Neural cell (in vitro differentiated cells): ENCODE measurements around the gene SPRING1. TPM values are rescaled to one million over a fixed set of nuclear protein-coding genes. Genes with fewer than 3 reads are reported as not detected.

ENCODE experiments used
- H2AFZ ChIP-seq: fragments of 200-600, 300-800 bp; sonication (generic), shearing (Covaris generic); 2 replicates; pipeline ENCODE4 v1.6.0; 2014; ENCODE audit warnings: low read depth, mild to moderate bottlenecking, antibody characterized with exemption, low read length, moderate library complexity
- H3F3A ChIP-seq: fragments of 200-600 bp; shearing (Covaris generic); 2 replicates; pipeline ENCODE4 v1.6.1; 2016; ENCODE audit warnings: mild to moderate bottlenecking, moderate library complexity, mixed read lengths, antibody characterized with exemption, low read length; ENCODE audit not compliant: insufficient read depth, poor library complexity, severe bottlenecking
- H3K27ac ChIP-seq: fragments of 200-600, 300-800 bp; sonication (generic), shearing (Covaris generic); 2 replicates; pipeline ENCODE4 v1.5.1; 2014; ENCODE audit warnings: mild to moderate bottlenecking, low read length, moderate library complexity
- H3K27me3 ChIP-seq: fragments of 300-800, 200-600 bp; sonication (generic), shearing (Covaris generic); 2 replicates; pipeline ENCODE4 v1.6.0; 2014; ENCODE audit warnings: mild to moderate bottlenecking, low read depth, low read length, moderate library complexity; ENCODE audit not compliant: insufficient read depth
- H3K36me3 ChIP-seq: fragments of 300-800, 200-600 bp; sonication (generic), shearing (Covaris generic); 2 replicates; pipeline ENCODE4 v1.5.1; 2014; ENCODE audit warnings: mild to moderate bottlenecking, antibody characterized with exemption, low read length, moderate library complexity; ENCODE audit not compliant: insufficient read depth
- H3K4me2 ChIP-seq: fragments of 300-800, 200-600 bp; sonication (generic), shearing (Covaris generic); 2 replicates; pipeline ENCODE4 v1.6.0; 2014; ENCODE audit warnings: mild to moderate bottlenecking, low read length
- H3K4me3 ChIP-seq: fragments of 300-800, 200-600 bp; sonication (generic), shearing (Covaris generic); 2 replicates; pipeline ENCODE4 v1.5.1; 2014; ENCODE audit warnings: mild to moderate bottlenecking, low read length, moderate library complexity
- H3K79me2 ChIP-seq: fragments of 200-600 bp; shearing (Covaris generic); replicated peaks from 2 replicates; pipeline ENCODE4 v1.6.0; 2014; ENCODE audit warnings: mild to moderate bottlenecking, low read length, moderate library complexity; ENCODE audit not compliant: insufficient read depth
- H3K9ac ChIP-seq: fragments of 300-800, 200-600 bp; sonication (generic), shearing (Covaris generic); 2 replicates; pipeline ENCODE4 v1.6.1; 2016; ENCODE audit warnings: mild to moderate bottlenecking, low read length, mixed read lengths
- H3K9me2 ChIP-seq: fragments of 200-600 bp; shearing (Covaris generic); 2 replicates; pipeline ENCODE4 v1.6.1; 2016; ENCODE audit warnings: mild to moderate bottlenecking, low read length, mixed read lengths; ENCODE audit not compliant: insufficient read depth
- H3K9me3 ChIP-seq: fragments of 200-600, 300-800 bp; sonication (generic), shearing (Covaris generic); 2 replicates; pipeline ENCODE4 v1.6.1; 2016; ENCODE audit warnings: mild to moderate bottlenecking, mixed run types, low read length, moderate library complexity, mixed read lengths
- H4K20me1 ChIP-seq: fragments of 200-600 bp; shearing (Covaris generic); 2 replicates; pipeline ENCODE4 v1.6.1; 2016; ENCODE audit warnings: mild to moderate bottlenecking, mixed run types; ENCODE audit not compliant: insufficient read depth
- EP300 ChIP-seq: fragments of 450-650 bp; conservative IDR thresholded peaks from 2 replicates; pipeline ENCODE4 v1.6.1; 2014; ENCODE audit warnings: antibody characterized with exemption, mild to moderate bottlenecking, moderate library complexity; ENCODE audit not compliant: poor library complexity, severe bottlenecking
- EZH2 ChIP-seq: fragments of 200-600, 300-800 bp; shearing (Covaris generic), sonication (generic); IDR thresholded peaks from 2 replicates; pipeline ENCODE4 v1.6.1; 2014; ENCODE audit warnings: antibody characterized with exemption, low read length, borderline replicate concordance, mild to moderate bottlenecking; ENCODE audit not compliant: insufficient read depth, poor library complexity, severe bottlenecking
- MXI1 ChIP-seq: fragments of 450-650 bp; conservative IDR thresholded peaks from 2 replicates; pipeline ENCODE4 v1.6.1; 2014; ENCODE audit warnings: antibody characterized with exemption, mild to moderate bottlenecking; ENCODE audit not compliant: poor library complexity, severe bottlenecking
- POLR2AphosphoS5 ChIP-seq: IDR thresholded peaks from 2 replicates; pipeline ENCODE4 v1.6.1; 2012
- RAD21 ChIP-seq: fragments of 450-650 bp; conservative IDR thresholded peaks from 2 replicates; pipeline ENCODE4 v1.6.1; 2014; ENCODE audit warnings: antibody characterized with exemption, mild to moderate bottlenecking, moderate library complexity
- SMC3 ChIP-seq: fragments of 450-650 bp; conservative IDR thresholded peaks from 2 replicates; pipeline ENCODE4 v1.6.1; 2014; ENCODE audit warnings: antibody characterized with exemption, mild to moderate bottlenecking, moderate library complexity; ENCODE audit not compliant: poor library complexity
- TAF1 ChIP-seq: IDR thresholded peaks from 2 replicates; pipeline ENCODE4 v1.6.1; 2012; ENCODE audit warnings: low read depth
- polyA plus RNA-seq: library from polyadenylated mRNA; depleted of rRNA; stranded (reverse); fragments of >200 nt; gene quantifications from 2 replicates; pipeline ENCODE4 v1.2.3, GENCODE V29; 2014
- TF ChIP-seq, protein P1 (sequence below): IDR thresholded peaks from 2 replicates; pipeline ENCODE4 v1.6.1; 2012; ENCODE audit warnings: borderline replicate concordance
- TF ChIP-seq, protein P2 (sequence below): fragments of 450-650 bp; IDR thresholded peaks from 2 replicates; pipeline ENCODE4 v1.5.1; 2014; ENCODE audit warnings: antibody characterized with exemption, mild to moderate bottlenecking, moderate library complexity; ENCODE audit not compliant: poor library complexity, severe bottlenecking

SPRING1 gene
- polyA plus RNA-seq, 1 donor from 2014 or later = 48.1 TPM

DNA sequence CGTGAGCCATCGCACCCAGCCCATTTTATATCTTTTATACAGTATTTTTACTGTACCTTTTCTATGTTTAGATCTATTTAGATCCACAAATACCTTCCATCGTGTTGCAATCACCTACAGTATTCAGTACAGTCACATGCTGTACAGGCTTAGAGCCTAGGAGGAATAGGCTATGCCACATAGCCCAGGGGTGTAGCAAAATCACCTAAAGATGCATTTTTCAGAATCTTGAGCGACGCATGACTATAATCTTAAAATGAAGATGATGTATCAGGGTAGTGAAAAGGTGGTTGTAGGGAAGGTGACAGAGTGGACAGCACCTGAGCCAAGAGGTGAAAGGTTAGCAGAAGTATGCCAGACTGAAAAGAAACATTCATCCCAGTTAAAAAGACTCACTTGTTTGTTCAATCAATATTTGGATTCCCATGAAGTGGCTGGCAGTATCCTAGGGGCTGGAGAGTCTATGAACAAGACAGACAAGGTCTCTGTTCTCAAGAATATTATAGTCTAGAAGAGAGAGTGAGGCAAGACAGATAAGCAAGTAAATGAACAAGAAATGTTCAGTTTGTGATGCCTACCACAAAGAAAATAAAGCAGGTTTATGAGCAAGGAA is 3.6 kb downstream of the SPRING1 start:
- no peak overlapping the region for H3K9ac ChIP-seq
- H4K20me1 ChIP-seq = no peaks in the 10 kb centered on the region
- peaks cover 22% of the 10 kb centered on the region for H3K79me2 ChIP-seq
- no peak overlapping the region for H3K4me3 ChIP-seq
- H2AFZ ChIP-seq = no peak overlapping the region
- H3K4me2 ChIP-seq = no peak overlapping the region
- H3K9me3 ChIP-seq = no peaks in the 10 kb centered on the region
- no peaks in the 10 kb centered on the region for H3F3A ChIP-seq
- H3K9me2 ChIP-seq = no peaks in the 10 kb centered on the region
- H3K27ac ChIP-seq = no peak overlapping the region
- TF ChIP-seq POLR2AphosphoS5 (no peak), MXI1 (no peak), EP300 (no peak), SMC3 (no peak), EZH2 (no peak), TAF1 (no peak), RAD21 (no peak)
- TF ChIP-seq, protein P1, sequence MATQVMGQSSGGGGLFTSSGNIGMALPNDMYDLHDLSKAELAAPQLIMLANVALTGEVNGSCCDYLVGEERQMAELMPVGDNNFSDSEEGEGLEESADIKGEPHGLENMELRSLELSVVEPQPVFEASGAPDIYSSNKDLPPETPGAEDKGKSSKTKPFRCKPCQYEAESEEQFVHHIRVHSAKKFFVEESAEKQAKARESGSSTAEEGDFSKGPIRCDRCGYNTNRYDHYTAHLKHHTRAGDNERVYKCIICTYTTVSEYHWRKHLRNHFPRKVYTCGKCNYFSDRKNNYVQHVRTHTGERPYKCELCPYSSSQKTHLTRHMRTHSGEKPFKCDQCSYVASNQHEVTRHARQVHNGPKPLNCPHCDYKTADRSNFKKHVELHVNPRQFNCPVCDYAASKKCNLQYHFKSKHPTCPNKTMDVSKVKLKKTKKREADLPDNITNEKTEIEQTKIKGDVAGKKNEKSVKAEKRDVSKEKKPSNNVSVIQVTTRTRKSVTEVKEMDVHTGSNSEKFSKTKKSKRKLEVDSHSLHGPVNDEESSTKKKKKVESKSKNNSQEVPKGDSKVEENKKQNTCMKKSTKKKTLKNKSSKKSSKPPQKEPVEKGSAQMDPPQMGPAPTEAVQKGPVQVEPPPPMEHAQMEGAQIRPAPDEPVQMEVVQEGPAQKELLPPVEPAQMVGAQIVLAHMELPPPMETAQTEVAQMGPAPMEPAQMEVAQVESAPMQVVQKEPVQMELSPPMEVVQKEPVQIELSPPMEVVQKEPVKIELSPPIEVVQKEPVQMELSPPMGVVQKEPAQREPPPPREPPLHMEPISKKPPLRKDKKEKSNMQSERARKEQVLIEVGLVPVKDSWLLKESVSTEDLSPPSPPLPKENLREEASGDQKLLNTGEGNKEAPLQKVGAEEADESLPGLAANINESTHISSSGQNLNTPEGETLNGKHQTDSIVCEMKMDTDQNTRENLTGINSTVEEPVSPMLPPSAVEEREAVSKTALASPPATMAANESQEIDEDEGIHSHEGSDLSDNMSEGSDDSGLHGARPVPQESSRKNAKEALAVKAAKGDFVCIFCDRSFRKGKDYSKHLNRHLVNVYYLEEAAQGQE = no peak
- TF ChIP-seq, protein P2, sequence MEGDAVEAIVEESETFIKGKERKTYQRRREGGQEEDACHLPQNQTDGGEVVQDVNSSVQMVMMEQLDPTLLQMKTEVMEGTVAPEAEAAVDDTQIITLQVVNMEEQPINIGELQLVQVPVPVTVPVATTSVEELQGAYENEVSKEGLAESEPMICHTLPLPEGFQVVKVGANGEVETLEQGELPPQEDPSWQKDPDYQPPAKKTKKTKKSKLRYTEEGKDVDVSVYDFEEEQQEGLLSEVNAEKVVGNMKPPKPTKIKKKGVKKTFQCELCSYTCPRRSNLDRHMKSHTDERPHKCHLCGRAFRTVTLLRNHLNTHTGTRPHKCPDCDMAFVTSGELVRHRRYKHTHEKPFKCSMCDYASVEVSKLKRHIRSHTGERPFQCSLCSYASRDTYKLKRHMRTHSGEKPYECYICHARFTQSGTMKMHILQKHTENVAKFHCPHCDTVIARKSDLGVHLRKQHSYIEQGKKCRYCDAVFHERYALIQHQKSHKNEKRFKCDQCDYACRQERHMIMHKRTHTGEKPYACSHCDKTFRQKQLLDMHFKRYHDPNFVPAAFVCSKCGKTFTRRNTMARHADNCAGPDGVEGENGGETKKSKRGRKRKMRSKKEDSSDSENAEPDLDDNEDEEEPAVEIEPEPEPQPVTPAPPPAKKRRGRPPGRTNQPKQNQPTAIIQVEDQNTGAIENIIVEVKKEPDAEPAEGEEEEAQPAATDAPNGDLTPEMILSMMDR = no peak
- H3K27me3 ChIP-seq = no peaks in the 10 kb centered on the region
- no peaks in the 10 kb centered on the region for H3K36me3 ChIP-seq

DNA sequence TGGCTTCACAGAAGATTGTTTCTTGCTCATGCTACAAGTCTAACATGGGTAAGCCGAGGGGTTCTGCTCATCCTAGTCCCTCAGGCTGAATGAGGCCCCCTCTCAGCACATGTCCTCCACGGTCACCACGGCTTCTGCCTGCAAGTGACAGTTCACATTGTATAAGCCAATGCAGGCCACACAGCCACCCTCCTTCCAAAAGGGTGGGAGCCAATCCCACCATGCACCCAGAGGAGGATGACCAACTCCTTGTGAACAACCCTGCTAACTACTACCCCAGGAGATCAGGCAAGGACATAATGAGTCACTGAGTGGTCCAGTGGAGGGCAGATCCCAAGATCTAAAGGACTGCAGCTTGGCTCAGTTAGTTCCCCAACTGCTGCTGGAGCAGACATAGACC is 6.1 kb downstream of the SPRING1 start:
- no peak overlapping the region for H3K9ac ChIP-seq
- H4K20me1 ChIP-seq = no peaks in the 10 kb centered on the region
- no peak overlapping the region for H2AFZ ChIP-seq
- H3K36me3 ChIP-seq = no peaks in the 10 kb centered on the region
- no peaks in the 10 kb centered on the region for H3K9me3 ChIP-seq
- peaks cover 14% of the 10 kb centered on the region for H3K79me2 ChIP-seq
- H3K4me2 ChIP-seq = no peak overlapping the region
- no peaks in the 10 kb centered on the region for H3K27me3 ChIP-seq
- TF ChIP-seq SMC3 (no peak), POLR2AphosphoS5 (no peak), RAD21 (no peak)
- H3K4me3 ChIP-seq = no peak overlapping the region
- no peak overlapping the region for H3K27ac ChIP-seq
- H3K9me2 ChIP-seq = no peaks in the 10 kb centered on the region
- H3F3A ChIP-seq = no peaks in the 10 kb centered on the region

DNA sequence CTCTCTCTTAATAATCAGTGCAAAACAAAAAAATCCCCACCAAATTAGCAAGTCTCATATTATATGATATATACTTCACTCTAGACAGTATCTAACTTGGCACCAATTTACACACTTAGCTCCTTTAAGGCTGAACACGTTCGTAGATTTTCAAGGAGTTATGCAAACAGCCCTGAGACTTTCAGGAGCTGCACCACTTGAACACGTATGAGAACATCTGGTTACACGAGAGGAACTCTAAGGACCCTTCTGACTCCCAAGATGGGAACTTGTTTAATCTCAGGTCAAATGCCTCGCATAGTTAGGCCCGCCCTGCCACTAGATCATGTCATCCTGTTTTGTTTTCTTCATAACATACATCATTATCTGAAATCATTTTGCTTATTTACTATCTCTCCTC is 10.0 kb downstream of the SPRING1 start:
- H3K79me2 ChIP-seq = peaks cover 4% of the 10 kb centered on the region
- TF ChIP-seq SMC3 (no peak), EZH2 (no peak), RAD21 (no peak), MXI1 (no peak), POLR2AphosphoS5 (no peak), TAF1 (no peak), EP300 (no peak)
- TF ChIP-seq, protein P2 = no peak
- TF ChIP-seq, protein P1 = no peak
- no peak overlapping the region for H3K4me3 ChIP-seq
- no peak overlapping the region for H3K9ac ChIP-seq
- no peak overlapping the region for H3K27ac ChIP-seq
- no peaks in the 10 kb centered on the region for H4K20me1 ChIP-seq
- H3K9me2 ChIP-seq = no peaks in the 10 kb centered on the region
- no peaks in the 10 kb centered on the region for H3F3A ChIP-seq
- H3K27me3 ChIP-seq = no peaks in the 10 kb centered on the region
- H3K4me2 ChIP-seq = no peak overlapping the region
- H3K36me3 ChIP-seq = no peaks in the 10 kb centered on the region
- H2AFZ ChIP-seq = no peak overlapping the region
- H3K9me3 ChIP-seq = no peaks in the 10 kb centered on the region
